Dedifferentiated amniotic fluid mesenchymal stem cell (primary cell): Measurements from ENCODE around the gene DGUOK.

Experiments used
- DNase-seq: peaks from one replicate; pipeline ENCODE4 v3.0.0-alpha.2; 2016; ENCODE audit errors: extremely low spot score

The DGUOK gene

GRCh38 chr2:73979686-73980085, 53.0 kb downstream of the DGUOK start:
- DNase-seq: peak; percentile 79

GRCh38 chr2:73980566-73980965, 53.9 kb downstream of the DGUOK start:
- DNase-seq: no peak

- no peak for DNase-seq
Observed at GRCh38 chr2:73981081-73982001, 54.7 kb downstream of the DGUOK start.

GRCh38 chr2:73982140-73982617, 55.5 kb downstream of the DGUOK start:
- DNase-seq: no peak

- no peak for DNase-seq
Observed at GRCh38 chr2:73983322-73984202, 56.9 kb downstream of the DGUOK start.

- no peak for DNase-seq
Observed at GRCh38 chr2:73984203-73984921, 57.7 kb downstream of the DGUOK start, which contains the start of gene TET3. TSS of gene TET3 (plus strand) at chr2:73984910. CDS start at chr2:73986404, 1,494 bp downstream.

GRCh38 chr2:73984922-73985307, 58.2 kb downstream of the DGUOK start:
- DNase-seq: no peak

GRCh38 chr2:73985308-73986084, 58.8 kb downstream of the DGUOK start:
- DNase-seq: no peak

- DNase-seq: no peak
Observed at GRCh38 chr2:73986085-73986681, 59.5 kb downstream of the DGUOK start.

- no peak for DNase-seq
Observed at GRCh38 chr2:73987109-73987947, 60.6 kb downstream of the DGUOK start.

- DNase-seq: no peak
Observed at GRCh38 chr2:73987948-73988700, 61.4 kb downstream of the DGUOK start.

GRCh38 chr2:73989972-73990371, 63.3 kb downstream of the DGUOK start:
- no peak for DNase-seq

GRCh38 chr2:73990531-73990930, 63.9 kb downstream of the DGUOK start:
- no peak for DNase-seq

GRCh38 chr2:73992036-73992435, 65.4 kb downstream of the DGUOK start:
- DNase-seq: no peak

- no peak for DNase-seq
Observed at GRCh38 chr2:73993376-73993775, 66.7 kb downstream of the DGUOK start.

GRCh38 chr2:73993778-73994177, 67.1 kb downstream of the DGUOK start:
- no peak for DNase-seq

- no peak for DNase-seq
Observed at GRCh38 chr2:73994178-73994831, 67.6 kb downstream of the DGUOK start.

GRCh38 chr2:73995810-73996209, 69.1 kb downstream of the DGUOK start:
- DNase-seq: no peak
